Bronchial epithelial cell (primary cell): ENCODE data around the gene ITGB7. TPM values are rescaled to one million over a fixed set of nuclear protein-coding genes. Genes with fewer than 3 reads are reported as not detected.

Experiments used
- DNase-seq: peaks from one replicate; pipeline ENCODE4 v3.0.0-alpha.2; 2010; ENCODE audit warnings: low read depth
- FAIRE-seq: peaks from 2 replicates; lab custom pipeline; 2011; peaks lifted over from hg19 to GRCh38; lab: Jason Lieb, UNC
- H3K27me3 ChIP-seq: 2 replicates; pipeline ENCODE4 v1.5.1; 2011; ENCODE audit warnings: low read length; ENCODE audit not compliant: control insufficient read depth, insufficient read depth
- H3K36me3 ChIP-seq: 2 replicates; pipeline ENCODE4 v1.5.1; 2011; ENCODE audit warnings: low read length; ENCODE audit not compliant: control insufficient read depth, insufficient read depth
- H3K4me3 ChIP-seq: 2 replicates; pipeline ENCODE4 v1.5.1; 2011; ENCODE audit warnings: mild to moderate bottlenecking, low read depth, low read length, control low read depth
- CTCF ChIP-seq: IDR thresholded peaks from 2 replicates; pipeline ENCODE4 v1.5.1; 2011; ENCODE audit warnings: mild to moderate bottlenecking, moderate library complexity, low read length, control low read depth, inconsistent platforms; ENCODE audit not compliant: insufficient read depth, severe bottlenecking
- total RNA-seq: library from RNA; depleted of rRNA; stranded (reverse); fragments of >200 nt; gene quantifications from 2 replicates; pipeline ENCODE4 v1.2.1, GENCODE V29; 2014

ITGB7 gene
- total RNA-seq, 1 donor from 2014 or later, result 8.4 TPM

GRCh38 chr12:53217051-53217930 lies 10.2 kb upstream of the ITGB7 start:
- DNase-seq, result peak; percentile 60
- no peaks in the 10 kb centered on the region for H3K27me3 ChIP-seq
- H3K36me3 ChIP-seq, result peaks cover 40% of the 10 kb centered on the region
- no peak for TF ChIP-seq CTCF
- H3K4me3 ChIP-seq, result no peak overlapping the region
- no peak for FAIRE-seq

GRCh38 chr12:53215497-53215896 lies 8.4 kb upstream of the ITGB7 start:
- Histone ChIP-seq H3K27me3 (no peaks in the 10 kb centered on the region), H3K4me3 (no peak overlapping the region), H3K36me3 (peaks cover 55% of the 10 kb centered on the region)
- TF ChIP-seq CTCF, result no peak
- FAIRE-seq (no peak), DNase-seq (no peak)

- DNase-seq, result no peak
- no peak for TF ChIP-seq CTCF
- peaks cover 55% of the 10 kb centered on the region for H3K36me3 ChIP-seq
- no peaks in the 10 kb centered on the region for H3K27me3 ChIP-seq
- H3K4me3 ChIP-seq, result no peak overlapping the region
- FAIRE-seq, result no peak
Measured at GRCh38 chr12:53214687-53215455, 7.8 kb upstream of the ITGB7 start.

GRCh38 chr12:53214221-53214620 lies 7.2 kb upstream of the ITGB7 start:
- TF ChIP-seq CTCF, result no peak
- Histone ChIP-seq H3K27me3 (no peaks in the 10 kb centered on the region), H3K4me3 (no peak overlapping the region), H3K36me3 (peaks cover 55% of the 10 kb centered on the region)
- FAIRE-seq (no peak), DNase-seq (no peak)

- H3K27me3 ChIP-seq, result no peaks in the 10 kb centered on the region
- DNase-seq (peak; percentile 39), FAIRE-seq (no peak)
- peaks cover 55% of the 10 kb centered on the region for H3K36me3 ChIP-seq
- no peak overlapping the region for H3K4me3 ChIP-seq
- TF ChIP-seq CTCF, result peak; percentile 91
Measured at GRCh38 chr12:53213348-53213747, 6.3 kb upstream of the ITGB7 start.
